GM23338 (cell line): Measurements from ENCODE around the gene ZNF614. TPM values are rescaled to one million over a fixed set of nuclear protein-coding genes. Genes with fewer than 3 reads are reported as not detected.
"Not testable (repeated sequence)": the region's sequence is repeated elsewhere in the genome, so short reads cannot be mapped to it uniquely, and the experiment has no call there.

ENCODE experiments used
- ATAC-seq: fragments of 200-7000 bp; cut with Tn5 transposase; 3 replicates; pipeline ENCODE4 v1.9.1; 2020
- DNase-seq: peaks from one replicate; pipeline ENCODE4 v3.0.0-alpha.2; 2015; ENCODE audit warnings: low spot score
- H2AFZ ChIP-seq: fragments of 200-600 bp; sonication (generic); 2 replicates; pipeline ENCODE4 v1.8.0; 2016; ENCODE audit warnings: antibody characterized with exemption, mild to moderate bottlenecking, moderate library complexity
- H3F3A ChIP-seq: fragments of 200-600 bp; sonication (generic); replicated peaks from 2 replicates; pipeline ENCODE4 v1.8.0; 2017; ENCODE audit warnings: antibody characterized with exemption, mixed run types, low read depth
- H3K27ac ChIP-seq: fragments of 200-600 bp; sonication (generic); 2 replicates; pipeline ENCODE4 v1.6.1; 2016; ENCODE audit warnings: low read depth
- H3K27me3 ChIP-seq: fragments of 200-600 bp; sonication (generic); 2 replicates; pipeline ENCODE4 v1.8.0; 2016; ENCODE audit warnings: mild to moderate bottlenecking, mixed run types, moderate library complexity; ENCODE audit not compliant: insufficient read depth
- H3K36me3 ChIP-seq: fragments of 200-600 bp; sonication (generic); 2 replicates; pipeline ENCODE4 v1.8.0; 2016; ENCODE audit warnings: mild to moderate bottlenecking; ENCODE audit not compliant: insufficient read depth
- H3K4me1 ChIP-seq: fragments of 200-600 bp; sonication (generic); 2 replicates; pipeline ENCODE4 v1.8.0; 2016; ENCODE audit warnings: mild to moderate bottlenecking, moderate library complexity; ENCODE audit not compliant: insufficient read depth
- H3K4me2 ChIP-seq: fragments of 200-600 bp; sonication (generic); 2 replicates; pipeline ENCODE4 v1.7.1; 2017; ENCODE audit warnings: mixed run types
- H3K4me3 ChIP-seq: fragments of 200-600 bp; sonication (generic); 2 replicates; pipeline ENCODE4 v1.6.1; 2016; ENCODE audit warnings: mixed run types
- H3K79me2 ChIP-seq: fragments of 200-600 bp; sonication (generic); replicated peaks from 2 replicates; pipeline ENCODE4 v1.8.0; 2017; ENCODE audit warnings: mild to moderate bottlenecking; ENCODE audit not compliant: insufficient read depth
- H3K9me2 ChIP-seq: fragments of 200-600 bp; sonication (generic); 2 replicates; pipeline ENCODE4 v1.8.0; 2017; ENCODE audit not compliant: insufficient read depth
- H4K20me1 ChIP-seq: fragments of 200-600 bp; sonication (generic); replicated peaks from 2 replicates; pipeline ENCODE4 v1.8.0; 2017; ENCODE audit warnings: mild to moderate bottlenecking; ENCODE audit not compliant: insufficient read depth
- H3K27ac Mint-ChIP-seq: 2 replicates; pipeline ENCODE4 v1.8.0; 2020; ENCODE audit warnings: inconsistent platforms, mild to moderate bottlenecking, moderate library complexity, mixed read lengths
- H3K27me3 Mint-ChIP-seq: 3 replicates; pipeline ENCODE4 v1.8.0; 2022; ENCODE audit warnings: low read depth, mild to moderate bottlenecking, moderate library complexity, mixed read lengths, inconsistent platforms; ENCODE audit not compliant: insufficient read depth, poor library complexity
- H3K36me3 Mint-ChIP-seq: 3 replicates; pipeline ENCODE4 v1.8.0; 2021; ENCODE audit warnings: low read depth, mild to moderate bottlenecking, inconsistent platforms, moderate library complexity, mixed read lengths
- H3K4me1 Mint-ChIP-seq: 3 replicates; pipeline ENCODE4 v1.8.0; 2020; ENCODE audit warnings: mild to moderate bottlenecking, inconsistent platforms, mixed read lengths
- H3K4me3 Mint-ChIP-seq: 3 replicates; pipeline ENCODE4 v1.8.0; 2021; ENCODE audit warnings: moderate library complexity, mild to moderate bottlenecking, inconsistent platforms, mixed read lengths
- H3K9me3 Mint-ChIP-seq: 3 replicates; pipeline ENCODE4 v1.8.0; 2020; ENCODE audit warnings: moderate library complexity, mild to moderate bottlenecking, inconsistent platforms, mixed read lengths
- EZH2phosphoT487 ChIP-seq: fragments of 200-600 bp; sonication (generic); IDR thresholded peaks from one replicate; pipeline ENCODE4 v1.8.1; 2018; ENCODE audit warnings: antibody characterized with exemption; ENCODE audit not compliant: unreplicated experiment
- JUNB ChIP-seq: IDR thresholded peaks from one replicate; pipeline ENCODE4 v1.6.1; 2016; ENCODE audit warnings: antibody characterized with exemption; ENCODE audit not compliant: unreplicated experiment
- REST ChIP-seq: IDR thresholded peaks from one replicate; pipeline ENCODE4 v1.6.1; 2018; ENCODE audit warnings: antibody characterized with exemption; ENCODE audit not compliant: unreplicated experiment
- STAT1 ChIP-seq: IDR thresholded peaks from one replicate; pipeline ENCODE4 v1.6.1; 2016; ENCODE audit warnings: antibody characterized with exemption; ENCODE audit not compliant: unreplicated experiment
- ZNF462 ChIP-seq: fragments of 250-450 bp; sonication (Bioruptor Pico); IDR thresholded peaks from 2 replicates; pipeline ENCODE4 v1.5.0; 2020; ENCODE audit warnings: mild to moderate bottlenecking, moderate library complexity
- polyA plus RNA-seq: library from polyadenylated mRNA; unstranded; fragments of >200 nt; fragmentation: Nextera tagmentation; extraction: Ambion mirVana; gene quantifications from 2 replicates; pipeline ENCODE4 v1.2.1, GENCODE V29; 2016
- total RNA-seq: library from RNA; depleted of rRNA; stranded (reverse); fragments of >200 nt; shearing (Covaris generic); gene quantifications from 2 replicates; pipeline ENCODE4 v1.2.3, GENCODE V29; 2014

ZNF614 gene
- total and polyA plus RNA-seq, 2 experiments from 2014 or later = 9.1 to 26.2 TPM

- peak; percentile 15 for DNase-seq
- peak overlapping the region; percentile 82; the same call in 1 of the 2 replicates for H3K4me2 ChIP-seq
- not testable (repeated sequence) for H2AFZ ChIP-seq, H3K9me2 ChIP-seq, H3K4me1 ChIP-seq, H3F3A ChIP-seq, H3K27ac Mint-ChIP-seq, H3K27me3 ChIP-seq, ATAC-seq, H4K20me1 ChIP-seq
- H3K4me1 Mint-ChIP-seq = peaks cover 11% of the 10 kb centered on the region
- H3K27me3 Mint-ChIP-seq = peaks cover 12% of the 10 kb centered on the region
- peak overlapping the region; percentile 93 for H3K4me3 ChIP-seq
- peaks cover 71% of the 10 kb centered on the region for H3K36me3 Mint-ChIP-seq
- peaks cover 43% of the 10 kb centered on the region for H3K36me3 ChIP-seq
- H3K79me2 ChIP-seq = peaks cover 57% of the 10 kb centered on the region
- H3K4me3 Mint-ChIP-seq = peak overlapping the region; percentile 99
- H3K27ac ChIP-seq = peak overlapping the region; percentile 9; the same call in 1 of the 2 replicates
- H3K9me3 Mint-ChIP-seq = peaks cover 21% of the 10 kb centered on the region
These were observed 1.8 kb downstream of the ZNF614 start for GRCh38 chr19:52026255-52026990.

GRCh38 chr19:52024478-52024877 lies 3.7 kb downstream of the ZNF614 start:
- not testable (repeated sequence) for H3K4me1 ChIP-seq, H3K27ac Mint-ChIP-seq, H3K27ac ChIP-seq, H3K27me3 ChIP-seq, H2AFZ ChIP-seq, H3K9me2 ChIP-seq, H3F3A ChIP-seq, H3K4me3 Mint-ChIP-seq, H4K20me1 ChIP-seq, H3K4me3 ChIP-seq, H3K4me2 ChIP-seq, DNase-seq, ATAC-seq
- Mint-ChIP-seq H3K9me3 (peaks cover 12% of the 10 kb centered on the region), H3K36me3 (peaks cover 73% of the 10 kb centered on the region), H3K4me1 (peaks cover 11% of the 10 kb centered on the region), H3K27me3 (peaks cover 12% of the 10 kb centered on the region)
- Histone ChIP-seq H3K36me3 (peaks cover 56% of the 10 kb centered on the region), H3K79me2 (peaks cover 73% of the 10 kb centered on the region)

- peaks cover 75% of the 10 kb centered on the region for H3K36me3 ChIP-seq
- H4K20me1 ChIP-seq = no peaks in the 10 kb centered on the region; the same call in 1 of the 2 replicates
- no peak overlapping the region for H3K4me3 ChIP-seq
- ATAC-seq (no peak), DNase-seq (no peak)
- H3K79me2 ChIP-seq = peaks cover 64% of the 10 kb centered on the region
- H3K27me3 ChIP-seq = no peaks in the 10 kb centered on the region
- Mint-ChIP-seq H3K36me3 (peaks cover 90% of the 10 kb centered on the region), H3K27me3 (peaks cover 4% of the 10 kb centered on the region), H3K27ac (no peak overlapping the region), H3K9me3 (peaks cover 9% of the 10 kb centered on the region), H3K4me1 (peaks cover 8% of the 10 kb centered on the region), H3K4me3 (no peak overlapping the region)
- peaks cover 5% of the 10 kb centered on the region for H3K4me1 ChIP-seq
- no peak overlapping the region for H3K27ac ChIP-seq
- no peak overlapping the region for H3K4me2 ChIP-seq
- H2AFZ ChIP-seq = no peak overlapping the region
- H3K9me2 ChIP-seq = 0 out of 2 replicates have a peak, but pooled peaks cover 3% of the 10 kb centered on the region
- no peaks in the 10 kb centered on the region for H3F3A ChIP-seq
- TF ChIP-seq JUNB (no peak), REST (no peak), STAT1 (no peak), ZNF462 (CRISPR knock-in tag) (no peak), EZH2phosphoT487 (no peak)
These were observed 6.0 kb downstream of the ZNF614 start for GRCh38 chr19:52022193-52022592.
